Suprapubic skin (tissue), 4 donors: ENCODE results near the gene SPG7. TPM values are rescaled to one million over a fixed set of nuclear protein-coding genes. Genes with fewer than 3 reads are reported as not detected.

Experiments
- DNase-seq, 2 donors: peaks; one replicate each; pipeline ENCODE4 v3.0.0-alpha.2; 2019; ENCODE audit warnings: low spot score in 2 of 2
- H3K27ac ChIP-seq: fragments of 200-600 bp; sonication (generic); one replicate; pipeline ENCODE4 v1.5.1; 2019
- H3K27me3 ChIP-seq: fragments of 200-600 bp; sonication (generic); one replicate; pipeline ENCODE4 v1.5.1; 2019
- H3K36me3 ChIP-seq: fragments of 200-600 bp; sonication (generic); one replicate; pipeline ENCODE4 v1.5.1; 2019
- H3K4me1 ChIP-seq: fragments of 200-600 bp; sonication (generic); one replicate; pipeline ENCODE4 v1.5.1; 2019
- H3K4me3 ChIP-seq: fragments of 200-600 bp; sonication (generic); one replicate; pipeline ENCODE4 v1.5.1; 2019; ENCODE audit warnings: mild to moderate bottlenecking
- H3K9me3 ChIP-seq: fragments of 200-600 bp; sonication (generic); one replicate; pipeline ENCODE4 v1.5.1; 2019
- EP300 ChIP-seq: sonication (generic); formaldehyde crosslinking; IDR thresholded peaks from one replicate; pipeline ENCODE4 v1.6.1; 2017; ENCODE audit warnings: antibody characterized with exemption
- POLR2A ChIP-seq, 2 donors: fragments of 450-650 bp; IDR thresholded peaks; one replicate each; pipeline ENCODE4 v1.6.1; 2017; ENCODE audit warnings: antibody characterized with exemption in 2 of 2, mild to moderate bottlenecking in 2 of 2, moderate library complexity in 2 of 2
- POLR2AphosphoS5 ChIP-seq, 3 donors: sonication (generic); formaldehyde crosslinking; IDR thresholded peaks; one replicate each; pipeline ENCODE4 v1.6.1; 2017; ENCODE audit warnings: antibody characterized with exemption in 3 of 3
- WGBS: methylation state at CpG from one replicate; pipeline ENCODE4 v1.1.5; 2018; 5-methylcytosine and 5-hydroxymethylcytosine counted together
- total RNA-seq, 4 donors: library from RNA; depleted of rRNA; stranded (reverse); fragments of >200 nt; gene quantifications; one replicate each; pipeline ENCODE4 v1.1.0, GENCODE V29; 2016
- TF ChIP-seq, protein P1 (sequence below), 2 donors: fragments of 200-600 bp in 1 of 2; fragments of 450-650 bp in 1 of 2; sonication (generic) in 1 of 2; IDR thresholded peaks; one replicate each; pipeline ENCODE4 v1.5.1; 2016 to 2019; ENCODE audit warnings: antibody characterized with exemption in 2 of 2, mild to moderate bottlenecking in 1 of 2, moderate library complexity in 1 of 2

The SPG7 gene
- total RNA-seq, 4 donors from 2014 or later = 131 to 324 (median 144) TPM

DNA sequence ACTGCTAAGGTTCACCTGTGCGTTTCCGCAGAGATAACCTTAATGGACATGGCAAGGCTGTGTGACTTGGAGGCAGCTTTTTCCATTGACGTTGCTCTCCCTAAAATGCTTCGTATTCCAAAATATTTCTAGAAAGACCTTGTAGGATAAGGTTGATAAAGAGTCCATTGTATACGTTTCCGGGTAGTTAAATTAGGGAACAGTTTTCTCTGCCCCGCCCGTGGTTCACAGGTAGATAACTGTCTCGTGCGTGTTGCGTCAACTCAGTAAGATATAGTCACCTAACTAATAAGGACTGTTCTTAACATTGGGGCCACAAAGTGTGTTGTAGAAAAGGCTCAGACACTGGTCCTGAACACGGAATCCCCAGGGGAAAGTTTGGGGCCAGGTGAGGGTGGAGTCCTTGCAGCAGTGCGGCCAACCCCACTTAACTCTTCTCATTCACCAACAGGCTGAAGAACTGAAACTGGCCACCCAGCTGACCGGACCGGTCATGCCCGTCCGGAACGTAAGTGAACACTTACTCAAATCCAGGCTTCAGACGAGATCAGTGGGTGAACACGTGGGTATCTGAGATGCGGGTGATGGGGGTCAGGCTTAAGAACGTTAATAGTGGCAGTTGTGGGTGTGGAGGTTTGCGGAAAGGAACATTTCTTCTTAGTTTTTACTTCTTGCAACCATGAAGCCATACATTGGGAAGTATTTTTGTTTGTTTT lies 53.8 kb downstream of the SPG7 start:
- H3K27ac ChIP-seq = peak overlapping the region; percentile 99
- H3K4me1 ChIP-seq = peaks cover 66% of the 10 kb centered on the region
- peak overlapping the region; percentile 95 for H3K4me3 ChIP-seq
- no peaks in the 10 kb centered on the region for H3K27me3 ChIP-seq
- TF ChIP-seq, protein P1, sequence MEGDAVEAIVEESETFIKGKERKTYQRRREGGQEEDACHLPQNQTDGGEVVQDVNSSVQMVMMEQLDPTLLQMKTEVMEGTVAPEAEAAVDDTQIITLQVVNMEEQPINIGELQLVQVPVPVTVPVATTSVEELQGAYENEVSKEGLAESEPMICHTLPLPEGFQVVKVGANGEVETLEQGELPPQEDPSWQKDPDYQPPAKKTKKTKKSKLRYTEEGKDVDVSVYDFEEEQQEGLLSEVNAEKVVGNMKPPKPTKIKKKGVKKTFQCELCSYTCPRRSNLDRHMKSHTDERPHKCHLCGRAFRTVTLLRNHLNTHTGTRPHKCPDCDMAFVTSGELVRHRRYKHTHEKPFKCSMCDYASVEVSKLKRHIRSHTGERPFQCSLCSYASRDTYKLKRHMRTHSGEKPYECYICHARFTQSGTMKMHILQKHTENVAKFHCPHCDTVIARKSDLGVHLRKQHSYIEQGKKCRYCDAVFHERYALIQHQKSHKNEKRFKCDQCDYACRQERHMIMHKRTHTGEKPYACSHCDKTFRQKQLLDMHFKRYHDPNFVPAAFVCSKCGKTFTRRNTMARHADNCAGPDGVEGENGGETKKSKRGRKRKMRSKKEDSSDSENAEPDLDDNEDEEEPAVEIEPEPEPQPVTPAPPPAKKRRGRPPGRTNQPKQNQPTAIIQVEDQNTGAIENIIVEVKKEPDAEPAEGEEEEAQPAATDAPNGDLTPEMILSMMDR (IDR thresholded peaks at IDR 0.05) = no peak
- no peak for TF ChIP-seq POLR2AphosphoS5 (IDR thresholded peaks at IDR 0.05)
- no peak for TF ChIP-seq EP300
- no peak for TF ChIP-seq POLR2A (IDR thresholded peaks at IDR 0.05)
- WGBS = 62% methylated on average over 23 of the region's 23 CpGs
- H3K36me3 ChIP-seq = peaks cover 35% of the 10 kb centered on the region
- DNase-seq = no peak
- no peaks in the 10 kb centered on the region for H3K9me3 ChIP-seq

- H3K4me1 ChIP-seq = peaks cover 66% of the 10 kb centered on the region
- WGBS = 70% methylated on average over 12 of the region's 12 CpGs
- peaks cover 33% of the 10 kb centered on the region for H3K36me3 ChIP-seq
- H3K27ac ChIP-seq = no peak overlapping the region
- DNase-seq = no peak
- H3K27me3 ChIP-seq = no peaks in the 10 kb centered on the region
- H3K9me3 ChIP-seq = no peaks in the 10 kb centered on the region
- no peak overlapping the region for H3K4me3 ChIP-seq
- TF ChIP-seq POLR2AphosphoS5 (IDR thresholded peaks at IDR 0.05) (no peak), POLR2A (IDR thresholded peaks at IDR 0.05) (no peak)
Observed at GRCh38 chr16:89562939-89563338, 54.7 kb downstream of the SPG7 start.

- DNase-seq = no peak
- no peaks in the 10 kb centered on the region for H3K9me3 ChIP-seq
- peaks cover 33% of the 10 kb centered on the region for H3K36me3 ChIP-seq
- H3K27ac ChIP-seq = no peak overlapping the region
- TF ChIP-seq, protein P1 (IDR thresholded peaks at IDR 0.05) = no peak
- TF ChIP-seq POLR2A (IDR thresholded peaks at IDR 0.05) (no peak), EP300 (no peak), POLR2AphosphoS5 (IDR thresholded peaks at IDR 0.05) (no peak)
- no peak overlapping the region for H3K4me3 ChIP-seq
- H3K4me1 ChIP-seq = peaks cover 66% of the 10 kb centered on the region
- H3K27me3 ChIP-seq = no peaks in the 10 kb centered on the region
- 62% methylated on average over 8 of the region's 12 CpGs for WGBS
Observed at GRCh38 chr16:89563639-89564392, 55.6 kb downstream of the SPG7 start.

DNA sequence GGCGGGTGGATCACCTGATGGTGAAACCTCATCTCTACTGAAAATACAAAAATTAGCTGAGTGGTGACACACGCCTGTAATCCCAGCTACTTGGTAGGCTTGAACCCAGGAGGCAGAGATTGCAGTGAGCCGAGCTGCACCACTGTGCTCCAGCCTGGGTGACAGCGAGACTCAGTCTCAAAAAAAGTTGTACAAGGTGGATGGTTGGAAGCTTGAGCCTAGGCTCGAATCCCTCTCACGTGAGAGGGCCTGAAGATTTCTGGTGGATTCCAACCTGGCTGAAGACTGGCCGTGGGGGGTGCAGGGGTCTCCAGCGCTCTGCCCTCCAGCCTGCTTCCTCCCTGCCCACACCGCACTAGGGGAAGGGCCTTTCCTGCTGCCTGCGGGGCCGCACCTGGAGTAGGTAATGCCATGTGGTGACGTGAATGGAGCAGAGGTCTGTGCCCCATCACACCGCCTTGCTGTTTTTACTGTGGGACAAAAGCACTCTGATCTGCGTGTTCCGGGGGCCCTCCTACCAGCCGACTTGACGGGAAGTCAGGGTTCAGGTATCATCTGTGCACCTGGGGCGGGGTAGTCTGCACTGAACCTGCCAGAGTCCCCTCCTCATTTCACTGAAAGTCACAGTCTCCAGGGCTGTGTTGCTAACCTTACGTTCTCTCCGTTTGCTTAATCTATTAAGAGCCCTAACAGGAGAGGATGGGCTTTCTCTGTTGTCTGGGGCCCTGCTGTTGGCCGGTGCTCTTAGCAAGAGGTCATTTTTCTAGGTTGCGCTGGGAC lies 56.5 kb downstream of the SPG7 start:
- no peak for TF ChIP-seq POLR2AphosphoS5 (IDR thresholded peaks at IDR 0.05)
- TF ChIP-seq, protein P1 (IDR thresholded peaks at IDR 0.05) = no peak
- no peak for TF ChIP-seq POLR2A (IDR thresholded peaks at IDR 0.05)
- TF ChIP-seq EP300 = no peak
- Histone ChIP-seq H3K27me3 (no peaks in the 10 kb centered on the region), H3K9me3 (no peaks in the 10 kb centered on the region), H3K27ac (no peak overlapping the region), H3K4me3 (no peak overlapping the region), H3K36me3 (peaks cover 33% of the 10 kb centered on the region), H3K4me1 (peaks cover 60% of the 10 kb centered on the region)
- WGBS = 76% methylated on average over 16 of the region's 22 CpGs
- DNase-seq = no peak

GRCh38 chr16:89565256-89565505 lies 57.0 kb downstream of the SPG7 start:
- no CpG with 5 or more reads among the region's 3 CpGs for WGBS
- H3K9me3 ChIP-seq = no peaks in the 10 kb centered on the region
- peaks cover 3% of the 10 kb centered on the region for H3K27me3 ChIP-seq
- TF ChIP-seq, protein P1 (IDR thresholded peaks at IDR 0.05) = no peak
- no peak for TF ChIP-seq EP300
- no peak for TF ChIP-seq POLR2A (IDR thresholded peaks at IDR 0.05)
- TF ChIP-seq POLR2AphosphoS5 (IDR thresholded peaks at IDR 0.05) = no peak
- H3K36me3 ChIP-seq = peaks cover 33% of the 10 kb centered on the region
- H3K4me3 ChIP-seq = no peak overlapping the region
- no peak overlapping the region for H3K27ac ChIP-seq
- DNase-seq = no peak
- peaks cover 56% of the 10 kb centered on the region for H3K4me1 ChIP-seq
